ENCODE results near the gene RDH5. TPM values are rescaled to one million over a fixed set of nuclear protein-coding genes. Genes with fewer than 3 reads are reported as not detected.

Gene RDH5
- total and polyA plus RNA-seq, 2 donors from 2014 or later: 11.1 to 30.2 TPM

DNA sequence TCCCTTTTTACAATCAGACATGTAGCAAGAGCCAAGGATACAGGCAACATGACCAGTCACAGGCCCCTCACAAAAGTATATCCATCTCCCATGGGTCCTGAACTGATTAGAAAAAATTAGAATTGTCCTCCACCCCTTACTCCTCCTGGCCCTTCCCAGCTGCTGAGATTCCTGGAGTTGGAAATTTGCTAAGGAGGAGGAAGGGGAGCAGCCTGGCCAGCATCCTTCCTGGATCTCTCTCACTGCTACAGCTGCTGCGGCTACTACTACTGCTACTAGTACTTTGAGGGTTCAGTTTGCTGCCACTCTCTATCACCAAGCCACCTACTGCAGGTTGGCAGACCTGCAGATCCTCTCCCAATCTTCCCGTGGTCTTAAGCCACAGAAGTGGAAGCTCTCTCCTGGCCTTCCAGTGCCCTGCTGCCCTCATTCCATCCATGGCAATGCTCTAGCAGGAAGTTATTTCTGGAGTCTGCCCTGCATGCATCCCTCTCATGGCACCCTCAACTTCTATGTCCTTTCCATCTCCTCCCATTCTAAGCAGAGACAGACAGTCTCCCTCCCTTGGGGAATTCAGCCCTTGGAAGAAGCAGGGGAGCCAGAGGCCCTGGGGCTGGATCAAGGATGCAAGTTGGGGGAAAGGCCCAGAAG is 13.5 kb upstream of the RDH5 start:
- Histone ChIP-seq H3K27me3 (ENCODE audit: control insufficient read depth, insufficient read depth, low read length) (no peaks in the 10 kb centered on the region), H3K9me3 (ENCODE audit: control insufficient read depth in 2 of 3, insufficient read depth in 1 of 3, low read length in 3 of 3) (no peaks in the 10 kb centered on the region), H3K4me3 (ENCODE audit: low read length in 3 of 3) (peak overlapping the region in 2 of 3 donors; percentile 41 to 57), H3K9ac (ENCODE audit: low read length in 3 of 3) (peak overlapping the region in 1 of 3 donors; percentile 5), H3K36me3 (ENCODE audit: control insufficient read depth in 2 of 3, insufficient read depth in 3 of 3, low read length in 3 of 3) (no peaks in the 10 kb centered on the region), H3K27ac (ENCODE audit: low read depth in 2 of 2, low read length in 2 of 2) (peak overlapping the region; percentile 30 to 34), H3K4me1 (ENCODE audit: control insufficient read depth in 2 of 3, insufficient read depth in 2 of 3, low read depth in 1 of 3, low read length in 3 of 3) (peaks cover 0 to 15% (median 8%) of the 10 kb centered on the region in 3 donors)
- intact Hi-C loops (cut with DNase I): no loop called here
- TF ChIP-seq, protein P1, sequence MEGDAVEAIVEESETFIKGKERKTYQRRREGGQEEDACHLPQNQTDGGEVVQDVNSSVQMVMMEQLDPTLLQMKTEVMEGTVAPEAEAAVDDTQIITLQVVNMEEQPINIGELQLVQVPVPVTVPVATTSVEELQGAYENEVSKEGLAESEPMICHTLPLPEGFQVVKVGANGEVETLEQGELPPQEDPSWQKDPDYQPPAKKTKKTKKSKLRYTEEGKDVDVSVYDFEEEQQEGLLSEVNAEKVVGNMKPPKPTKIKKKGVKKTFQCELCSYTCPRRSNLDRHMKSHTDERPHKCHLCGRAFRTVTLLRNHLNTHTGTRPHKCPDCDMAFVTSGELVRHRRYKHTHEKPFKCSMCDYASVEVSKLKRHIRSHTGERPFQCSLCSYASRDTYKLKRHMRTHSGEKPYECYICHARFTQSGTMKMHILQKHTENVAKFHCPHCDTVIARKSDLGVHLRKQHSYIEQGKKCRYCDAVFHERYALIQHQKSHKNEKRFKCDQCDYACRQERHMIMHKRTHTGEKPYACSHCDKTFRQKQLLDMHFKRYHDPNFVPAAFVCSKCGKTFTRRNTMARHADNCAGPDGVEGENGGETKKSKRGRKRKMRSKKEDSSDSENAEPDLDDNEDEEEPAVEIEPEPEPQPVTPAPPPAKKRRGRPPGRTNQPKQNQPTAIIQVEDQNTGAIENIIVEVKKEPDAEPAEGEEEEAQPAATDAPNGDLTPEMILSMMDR (IDR thresholded peaks at IDR 0.05; ENCODE audit: borderline replicate concordance, extremely low read depth, insufficient read depth): no peak
- DNase-seq (peak in 1 of 5 donors; percentile 9), FAIRE-seq (no peak)

DNA sequence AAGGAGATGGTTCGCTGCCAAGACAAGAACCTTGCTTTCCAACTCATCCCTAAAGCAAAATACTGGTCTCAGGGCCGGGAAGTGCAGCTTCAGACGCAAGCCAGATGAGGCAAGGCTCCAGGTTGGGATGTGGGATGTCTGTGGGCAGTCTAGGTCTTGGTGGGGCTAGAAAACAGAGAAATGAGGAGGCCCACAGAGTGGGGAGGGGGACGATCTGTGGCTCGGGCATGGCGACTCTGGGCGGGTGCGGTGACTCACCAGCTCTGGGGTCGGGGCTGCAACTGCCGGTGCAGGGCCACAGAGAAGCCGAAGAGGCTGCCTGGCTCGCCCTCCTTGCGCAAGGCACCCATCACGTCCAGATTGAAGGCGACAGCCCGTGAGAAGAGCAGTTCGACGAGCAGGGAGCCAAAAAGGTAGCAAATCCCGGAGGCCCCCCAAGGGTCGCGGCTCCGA is 12.9 kb upstream of the RDH5 start:
- Histone ChIP-seq H3K4me1 (ENCODE audit: control insufficient read depth in 2 of 3, insufficient read depth in 2 of 3, low read depth in 1 of 3, low read length in 3 of 3) (peaks cover 0 to 15% (median 8%) of the 10 kb centered on the region in 3 donors), H3K9me3 (ENCODE audit: control insufficient read depth in 2 of 3, insufficient read depth in 1 of 3, low read length in 3 of 3) (no peaks in the 10 kb centered on the region), H3K9ac (ENCODE audit: low read length in 3 of 3) (peak overlapping the region in 1 of 3 donors; percentile 5), H3K27me3 (ENCODE audit: control insufficient read depth, insufficient read depth, low read length) (no peaks in the 10 kb centered on the region), H3K36me3 (ENCODE audit: control insufficient read depth in 2 of 3, insufficient read depth in 3 of 3, low read length in 3 of 3) (no peaks in the 10 kb centered on the region), H3K4me3 (ENCODE audit: low read length in 3 of 3) (peak overlapping the region in 2 of 3 donors; percentile 41 to 57), H3K27ac (ENCODE audit: low read depth in 2 of 2, low read length in 2 of 2) (peak overlapping the region in 1 of 2 donors; percentile 30)
- DNase-seq (peak in 1 of 5 donors; percentile 79), FAIRE-seq (no peak)
- intact Hi-C loops (cut with DNase I): no loop called here
- TF ChIP-seq, protein P1 (IDR thresholded peaks at IDR 0.05; ENCODE audit: borderline replicate concordance, extremely low read depth, insufficient read depth): no peak

DNA sequence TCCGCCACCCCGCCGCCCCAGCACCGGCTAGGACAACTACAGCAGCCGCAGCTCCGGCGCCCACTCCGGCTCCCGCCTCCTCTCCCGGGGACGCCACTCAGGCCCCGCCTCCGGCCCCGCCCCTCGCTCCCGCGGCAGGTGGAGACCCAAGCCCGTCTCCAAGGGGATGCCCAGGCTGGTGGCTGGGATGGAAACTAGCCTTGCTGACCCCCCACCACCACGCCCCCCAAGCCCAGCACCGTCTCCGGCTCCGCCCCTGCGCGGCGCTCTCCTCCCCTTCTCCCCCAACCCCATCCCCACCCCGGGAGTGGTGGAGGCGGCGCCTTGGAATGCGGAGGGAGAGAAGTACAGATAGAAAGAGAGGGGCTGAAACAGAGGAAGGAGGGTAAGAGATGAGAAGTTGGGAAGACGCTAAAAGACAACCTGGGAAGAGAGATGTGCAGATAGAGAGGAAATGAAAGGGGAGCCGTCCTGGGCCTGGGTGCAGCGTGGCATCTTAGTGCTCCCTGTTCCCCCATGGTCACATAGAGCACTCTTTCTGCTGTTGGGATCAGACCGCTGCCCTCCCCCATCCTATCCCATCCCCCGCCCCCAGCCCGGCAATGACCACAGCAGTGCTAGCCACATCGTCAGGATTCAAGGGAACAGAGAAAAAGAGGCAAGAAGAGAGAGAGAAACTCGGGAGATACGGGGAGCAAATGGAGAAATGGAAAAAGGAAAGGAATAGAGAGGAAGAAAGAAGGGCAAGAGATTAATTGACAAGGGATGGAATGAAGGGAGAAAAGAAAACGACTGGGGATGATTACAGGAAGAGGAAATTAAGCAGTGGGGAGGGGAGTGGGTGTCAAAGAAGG is 12.1 kb upstream of the RDH5 start, which contains the start of gene ITGA7:
Gene ITGA7, minus strand, starts transcription at position 64 of the 854 bp plus-strand sequence. CDS start 222 bp downstream, outside the sequence.
- Histone ChIP-seq H3K27ac (ENCODE audit: low read depth in 2 of 2, low read length in 2 of 2) (peak within 1 kb of the TSS in 1 of 2 donors; percentile 30), H3K9me3 (ENCODE audit: control insufficient read depth in 2 of 3, insufficient read depth in 1 of 3, low read length in 3 of 3) (no peaks in the 10 kb centered on the region), H3K27me3 (ENCODE audit: control insufficient read depth, insufficient read depth, low read length) (no peaks in the 10 kb centered on the region), H3K9ac (ENCODE audit: low read length in 3 of 3) (peak within 1 kb of the TSS in 1 of 3 donors; percentile 5), H3K4me3 (ENCODE audit: low read length in 3 of 3) (peak within 1 kb of the TSS; percentile 50 to 68 (median 57)), H3K4me1 (ENCODE audit: control insufficient read depth in 2 of 3, insufficient read depth in 2 of 3, low read depth in 1 of 3, low read length in 3 of 3) (peaks cover 0 to 10% (median 6%) of the 10 kb centered on the region in 3 donors), H3K36me3 (ENCODE audit: control insufficient read depth in 2 of 3, insufficient read depth in 3 of 3, low read length in 3 of 3) (no peaks in the 10 kb centered on the region)
- TF ChIP-seq, protein P1 (IDR thresholded peaks at IDR 0.05; ENCODE audit: borderline replicate concordance, extremely low read depth, insufficient read depth): no peak
- FAIRE-seq (no peak), DNase-seq (peak; percentile 82 to 93 (median 90))
- intact Hi-C loops (cut with DNase I): no loop called here

Data from kidney (tissue), 14 donors.